HEK293 (cell line): Measurements from ENCODE around the gene WARS2.

ENCODE experiments used
- CTCF ChIA-PET: fragments of 350-600 bp; formaldehyde crosslinking; extraction: SDS; loops from one replicate; lab custom pipeline; 2021; ENCODE audit warnings: antibody characterized with exemption; lab: Yijun Ruan, JAX
- POLR2A ChIA-PET: fragments of 300-600 bp; formaldehyde crosslinking; extraction: SDS; loops from one replicate; lab custom pipeline; 2020; ENCODE audit warnings: antibody characterized with exemption, inconsistent platforms; lab: Yijun Ruan, JAX
- H3K27ac ChIP-seq: fragments of 200-500 bp; sonication (Bioruptor generic); 2 replicates; pipeline ENCODE4 v1.5.1; 2014; ENCODE audit warnings: low read depth, low read length, control low read depth, inconsistent platforms; ENCODE audit errors: extremely low read depth
- H3K36me3 ChIP-seq, 2 experiments: fragments of 200-500 bp in 1 of 2; sonication (Bioruptor generic) in 1 of 2; 1 replicate in 1 of 2; 2 replicates in 1 of 2; pipeline ENCODE4 v1.5.1; 2014 to 2017; ENCODE audit warnings: inconsistent platforms in 2 of 2, low read length in 2 of 2; ENCODE audit not compliant: control insufficient read depth in 2 of 2, insufficient read depth in 1 of 2
- H3K4me1 ChIP-seq: fragments of 200-500 bp; sonication (Bioruptor generic); 2 replicates; pipeline ENCODE4 v1.5.1; 2014; ENCODE audit warnings: mild to moderate bottlenecking, low read length, inconsistent platforms; ENCODE audit not compliant: control insufficient read depth, insufficient read depth
- H3K4me3 ChIP-seq: 2 replicates; pipeline ENCODE4 v1.5.1; 2011; ENCODE audit warnings: low read depth, mild to moderate bottlenecking, control low read depth, low read length, moderate library complexity
- H3K9me3 ChIP-seq: fragments of 200-500 bp; sonication (Bioruptor generic); 2 replicates; pipeline ENCODE4 v1.5.1; 2014; ENCODE audit warnings: low read depth, low read length, inconsistent platforms; ENCODE audit not compliant: control insufficient read depth, insufficient read depth
- CTCF ChIP-seq: fragments of 450-650 bp; formaldehyde crosslinking; IDR thresholded peaks from 2 replicates; pipeline ENCODE4 v1.5.1; 2016; ENCODE audit warnings: missing biosample characterization, missing genetic modification characterization
- ELK4 ChIP-seq: IDR thresholded peaks from 2 replicates; pipeline ENCODE4 v1.6.1; 2011; ENCODE audit warnings: mild to moderate bottlenecking, low read depth, low read length, borderline replicate concordance
- IKZF3 ChIP-seq: fragments of 450-650 bp; IDR thresholded peaks from 2 replicates; pipeline ENCODE4 v1.5.0; 2018; ENCODE audit warnings: missing biosample characterization, mild to moderate bottlenecking, missing genetic modification characterization, moderate library complexity
- KLF16 ChIP-seq: fragments of 450-650 bp; formaldehyde crosslinking; IDR thresholded peaks from 2 replicates; pipeline ENCODE4 v1.5.1; 2017; ENCODE audit warnings: missing biosample characterization, missing genetic modification characterization
- KLF9 ChIP-seq: fragments of 450-650 bp; formaldehyde crosslinking; IDR thresholded peaks from 2 replicates; pipeline ENCODE4 v1.5.1; 2016; ENCODE audit warnings: missing biosample characterization, missing genetic modification characterization, low read depth
- MEIS1 ChIP-seq: sonication (generic); formaldehyde crosslinking; IDR thresholded peaks from 2 replicates; pipeline ENCODE4 v1.8.1; 2022; ENCODE audit warnings: missing genetic modification reagents, mild to moderate bottlenecking, borderline replicate concordance
- RBAK ChIP-seq: fragments of 450-650 bp; formaldehyde crosslinking; IDR thresholded peaks from 2 replicates; pipeline ENCODE4 v1.5.1; 2016; ENCODE audit warnings: missing biosample characterization, missing genetic modification characterization
- ZBTB6 ChIP-seq: fragments of 450-650 bp; formaldehyde crosslinking; IDR thresholded peaks from 2 replicates; pipeline ENCODE4 v1.5.1; 2017; ENCODE audit warnings: missing biosample characterization, missing genetic modification characterization
- ZEB2 ChIP-seq: fragments of 450-650 bp; formaldehyde crosslinking; IDR thresholded peaks from 2 replicates; pipeline ENCODE4 v1.5.1; 2016; ENCODE audit warnings: missing biosample characterization, missing genetic modification characterization
- ZFP3 ChIP-seq: fragments of 450-650 bp; formaldehyde crosslinking; IDR thresholded peaks from 2 replicates; pipeline ENCODE4 v1.5.1; 2016; ENCODE audit warnings: low read depth, missing biosample characterization, missing genetic modification characterization
- ZFP69B ChIP-seq: fragments of 450-650 bp; formaldehyde crosslinking; IDR thresholded peaks from 2 replicates; pipeline ENCODE4 v1.5.1; 2016; ENCODE audit warnings: missing biosample characterization, missing genetic modification characterization
- ZNF121 ChIP-seq: fragments of 450-650 bp; formaldehyde crosslinking; IDR thresholded peaks from 2 replicates; pipeline ENCODE4 v1.5.1; 2016; ENCODE audit warnings: missing biosample characterization, missing genetic modification characterization
- ZNF132 ChIP-seq: fragments of 450-650 bp; formaldehyde crosslinking; IDR thresholded peaks from 2 replicates; pipeline ENCODE4 v1.5.1; 2017; ENCODE audit warnings: missing biosample characterization, missing genetic modification characterization, borderline replicate concordance
- ZNF16 ChIP-seq: fragments of 450-650 bp; formaldehyde crosslinking; IDR thresholded peaks from 2 replicates; pipeline ENCODE4 v1.5.1; 2016; ENCODE audit warnings: low read depth, missing biosample characterization, missing genetic modification characterization
- ZNF324 ChIP-seq: fragments of 450-650 bp; formaldehyde crosslinking; IDR thresholded peaks from 2 replicates; pipeline ENCODE4 v1.5.1; 2016; ENCODE audit warnings: missing biosample characterization, missing genetic modification characterization
- ZNF335 ChIP-seq: fragments of 450-650 bp; formaldehyde crosslinking; conservative IDR thresholded peaks from 2 replicates; pipeline ENCODE4 v1.5.1; 2016; ENCODE audit warnings: missing biosample characterization, missing genetic modification characterization
- ZNF48 ChIP-seq: fragments of 450-650 bp; formaldehyde crosslinking; IDR thresholded peaks from 2 replicates; pipeline ENCODE4 v1.5.1; 2016; ENCODE audit warnings: missing biosample characterization, missing genetic modification characterization
- ZNF521 ChIP-seq: fragments of 450-650 bp; formaldehyde crosslinking; IDR thresholded peaks from 2 replicates; pipeline ENCODE4 v1.5.1; 2017; ENCODE audit warnings: missing biosample characterization, mild to moderate bottlenecking, missing genetic modification characterization
- ZNF544 ChIP-seq: fragments of 450-650 bp; formaldehyde crosslinking; IDR thresholded peaks from 2 replicates; pipeline ENCODE4 v1.5.0; 2017; ENCODE audit warnings: missing biosample characterization, missing genetic modification characterization
- ZNF549 ChIP-seq: fragments of 450-650 bp; IDR thresholded peaks from 2 replicates; pipeline ENCODE4 v1.5.1; 2018; ENCODE audit warnings: missing biosample characterization, missing genetic modification characterization, mild to moderate bottlenecking, inconsistent platforms, moderate library complexity
- ZNF654 ChIP-seq: fragments of 450-650 bp; formaldehyde crosslinking; IDR thresholded peaks from 2 replicates; pipeline ENCODE4 v1.5.1; 2016; ENCODE audit warnings: low read depth, missing biosample characterization, missing genetic modification characterization
- ZNF658 ChIP-seq: fragments of 450-650 bp; formaldehyde crosslinking; IDR thresholded peaks from 2 replicates; pipeline ENCODE4; 2016; ENCODE audit warnings: missing biosample characterization, missing genetic modification characterization
- ZNF747 ChIP-seq: fragments of 450-650 bp; formaldehyde crosslinking; IDR thresholded peaks from 2 replicates; pipeline ENCODE4 v1.5.1; 2016; ENCODE audit warnings: missing biosample characterization, missing genetic modification characterization
- ZNF768 ChIP-seq: fragments of 450-650 bp; formaldehyde crosslinking; IDR thresholded peaks from 2 replicates; pipeline ENCODE4 v1.5.1; 2018; ENCODE audit warnings: missing biosample characterization, mild to moderate bottlenecking, missing genetic modification characterization
- TF ChIP-seq, protein P1 (sequence below): fragments of 450-650 bp; formaldehyde crosslinking; IDR thresholded peaks from 2 replicates; pipeline ENCODE4 v1.5.1; 2017; ENCODE audit warnings: missing biosample characterization, missing genetic modification characterization
- TF ChIP-seq, protein P2 (sequence below): fragments of 450-650 bp; IDR thresholded peaks from 2 replicates; pipeline ENCODE4 v1.5.1; 2018; ENCODE audit warnings: missing biosample characterization, mild to moderate bottlenecking, missing genetic modification characterization

The WARS2 gene

GRCh38 chr1:118993700-118994026 lies 146.8 kb downstream of the WARS2 start:
- no peak overlapping the region for H3K27ac ChIP-seq
- no peaks in the 10 kb centered on the region for H3K9me3 ChIP-seq
- POLR2A ChIA-PET: no interaction called here
- H3K36me3 ChIP-seq: no peaks in the 10 kb centered on the region
- no peak overlapping the region for H3K4me3 ChIP-seq
- no peak for TF ChIP-seq ZNF549
- no peak for TF ChIP-seq ZBTB6 (tag by site-specific recombination)
- TF ChIP-seq ELK4: no peak
- TF ChIP-seq, protein P1, sequence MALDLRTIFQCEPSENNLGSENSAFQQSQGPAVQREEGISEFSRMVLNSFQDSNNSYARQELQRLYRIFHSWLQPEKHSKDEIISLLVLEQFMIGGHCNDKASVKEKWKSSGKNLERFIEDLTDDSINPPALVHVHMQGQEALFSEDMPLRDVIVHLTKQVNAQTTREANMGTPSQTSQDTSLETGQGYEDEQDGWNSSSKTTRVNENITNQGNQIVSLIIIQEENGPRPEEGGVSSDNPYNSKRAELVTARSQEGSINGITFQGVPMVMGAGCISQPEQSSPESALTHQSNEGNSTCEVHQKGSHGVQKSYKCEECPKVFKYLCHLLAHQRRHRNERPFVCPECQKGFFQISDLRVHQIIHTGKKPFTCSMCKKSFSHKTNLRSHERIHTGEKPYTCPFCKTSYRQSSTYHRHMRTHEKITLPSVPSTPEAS (tag by site-specific recombination): no peak
- TF ChIP-seq ZNF654 (tag by site-specific recombination): no peak
- TF ChIP-seq KLF9: no peak
- TF ChIP-seq ZEB2 (tag by site-specific recombination): no peak
- TF ChIP-seq ZFP3 (tag by site-specific recombination): no peak
- no peak for TF ChIP-seq CTCF (tag by site-specific recombination)
- TF ChIP-seq MEIS1: no peak
- TF ChIP-seq RBAK: no peak
- no peak for TF ChIP-seq ZFP69B (tag by site-specific recombination)
- TF ChIP-seq ZNF658 (tag by site-specific recombination): no peak
- no peak for TF ChIP-seq IKZF3 (tag by site-specific recombination)
- TF ChIP-seq ZNF121 (tag by site-specific recombination): no peak
- no peak for TF ChIP-seq ZNF544 (tag by site-specific recombination)
- CTCF ChIA-PET: no interaction called here
- no peaks in the 10 kb centered on the region for H3K4me1 ChIP-seq

DNA sequence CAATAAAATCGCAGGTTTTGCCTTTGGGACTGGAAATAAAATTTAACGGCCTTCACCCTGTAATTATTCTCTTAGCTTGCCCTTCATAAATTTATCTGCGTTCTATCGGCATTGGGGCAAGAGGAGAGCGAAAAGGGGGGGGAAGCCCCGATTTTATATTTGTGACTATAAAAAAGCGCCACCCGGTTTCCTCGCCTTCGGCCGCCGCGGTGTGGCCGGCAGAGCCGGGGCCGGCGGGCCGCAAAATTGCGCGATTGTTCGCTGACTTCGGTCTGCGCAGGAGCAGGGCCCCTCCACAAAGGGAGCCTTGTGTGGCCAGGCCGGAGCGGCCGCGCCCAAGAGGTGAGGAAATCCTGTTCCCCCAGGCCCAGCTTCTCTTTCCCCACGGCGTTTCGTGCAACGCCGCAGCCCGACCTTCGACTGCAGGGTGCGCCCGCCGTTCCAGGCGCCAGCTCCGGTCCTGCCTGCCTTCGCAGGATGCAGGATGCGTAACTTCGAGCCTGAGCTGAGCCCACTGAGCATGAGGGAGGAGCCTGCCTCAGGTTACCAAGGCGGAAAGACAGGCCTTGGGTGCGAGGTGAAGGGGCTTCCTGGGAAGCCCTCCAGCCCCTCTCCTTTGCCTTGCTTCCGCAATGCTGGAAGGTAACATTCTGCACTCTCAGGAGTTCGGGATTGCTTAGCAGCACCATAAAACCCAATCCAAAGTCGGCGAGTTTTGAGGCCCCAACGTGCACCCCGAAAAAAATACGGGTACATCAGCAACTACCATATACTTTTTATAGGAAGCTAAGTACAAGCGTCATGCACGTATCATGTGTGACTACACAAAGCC lies 147.4 kb downstream of the WARS2 start:
- TF ChIP-seq ZNF768 (tag by site-specific recombination) (no peak), ZNF16 (tag by site-specific recombination) (no peak), ZNF132 (no peak), ZNF521 (no peak), ZNF747 (tag by site-specific recombination) (no peak), ZEB2 (tag by site-specific recombination) (no peak), ZNF335 (tag by site-specific recombination) (no peak), ZNF324 (tag by site-specific recombination) (no peak), KLF16 (no peak), ZNF48 (tag by site-specific recombination) (no peak)
- TF ChIP-seq, protein P2, sequence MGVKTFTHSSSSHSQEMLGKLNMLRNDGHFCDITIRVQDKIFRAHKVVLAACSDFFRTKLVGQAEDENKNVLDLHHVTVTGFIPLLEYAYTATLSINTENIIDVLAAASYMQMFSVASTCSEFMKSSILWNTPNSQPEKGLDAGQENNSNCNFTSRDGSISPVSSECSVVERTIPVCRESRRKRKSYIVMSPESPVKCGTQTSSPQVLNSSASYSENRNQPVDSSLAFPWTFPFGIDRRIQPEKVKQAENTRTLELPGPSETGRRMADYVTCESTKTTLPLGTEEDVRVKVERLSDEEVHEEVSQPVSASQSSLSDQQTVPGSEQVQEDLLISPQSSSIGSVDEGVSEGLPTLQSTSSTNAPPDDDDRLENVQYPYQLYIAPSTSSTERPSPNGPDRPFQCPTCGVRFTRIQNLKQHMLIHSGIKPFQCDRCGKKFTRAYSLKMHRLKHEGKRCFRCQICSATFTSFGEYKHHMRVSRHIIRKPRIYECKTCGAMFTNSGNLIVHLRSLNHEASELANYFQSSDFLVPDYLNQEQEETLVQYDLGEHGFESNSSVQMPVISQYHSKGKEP (tag by site-specific recombination): no peak
- TF ChIP-seq, all 188 proteins: peak for 0
- no peak overlapping the region for H3K4me3 ChIP-seq
- CTCF ChIA-PET: no interaction called here
- H3K4me1 ChIP-seq: no peaks in the 10 kb centered on the region
- POLR2A ChIA-PET: no interaction called here
- H3K36me3 ChIP-seq: no peaks in the 10 kb centered on the region
- no peaks in the 10 kb centered on the region for H3K9me3 ChIP-seq
- no peak overlapping the region for H3K27ac ChIP-seq
